Smooth muscle cell (in vitro differentiated cells): ENCODE measurements around the gene PCBP3. TPM values are rescaled to one million over a fixed set of nuclear protein-coding genes. Genes with fewer than 3 reads are reported as not detected.
"Not testable (repeated sequence)": the region's sequence is repeated elsewhere in the genome, so short reads cannot be mapped to it uniquely, and the experiment has no call there.

ENCODE experiments used
- DNase-seq: peaks from one replicate; lab custom pipeline; 2025; ENCODE audit not compliant: unreplicated experiment; lab: John Stamatoyannopoulos, UW
- H2AFZ ChIP-seq: fragments of 200-600 bp; sonication (generic); 2 replicates; pipeline ENCODE4 v1.6.0; 2016; ENCODE audit warnings: antibody characterized with exemption, low read depth, mild to moderate bottlenecking
- H3F3A ChIP-seq: fragments of 200-600 bp; sonication (generic); 2 replicates; pipeline ENCODE4 v1.6.0; 2017; ENCODE audit warnings: antibody characterized with exemption, low read depth
- H3K27ac ChIP-seq: fragments of 200-600 bp; sonication (generic); 2 replicates; pipeline ENCODE4 v1.5.1; 2016; ENCODE audit warnings: low read depth, mild to moderate bottlenecking
- H3K27me3 ChIP-seq: fragments of 200-600 bp; sonication (generic); 2 replicates; pipeline ENCODE4 v1.6.1; 2016; ENCODE audit warnings: low read depth, mild to moderate bottlenecking
- H3K36me3 ChIP-seq: fragments of 200-600 bp; sonication (generic); 2 replicates; pipeline ENCODE4 v1.5.1; 2016; ENCODE audit warnings: low read depth
- H3K4me1 ChIP-seq: fragments of 200-600 bp; sonication (generic); 2 replicates; pipeline ENCODE4 v1.5.1; 2016; ENCODE audit warnings: low read depth
- H3K4me2 ChIP-seq: fragments of 200-600 bp; sonication (generic); 2 replicates; pipeline ENCODE4 v1.6.0; 2016; ENCODE audit warnings: mild to moderate bottlenecking
- H3K4me3 ChIP-seq: fragments of 200-600 bp; sonication (generic); 2 replicates; pipeline ENCODE4 v1.5.1; 2016; ENCODE audit warnings: mild to moderate bottlenecking
- H3K79me2 ChIP-seq: fragments of 200-600 bp; sonication (generic); 2 replicates; pipeline ENCODE4 v1.6.0; 2016; ENCODE audit warnings: low read depth, mild to moderate bottlenecking
- H3K9ac ChIP-seq: fragments of 200-600 bp; sonication (generic); 2 replicates; pipeline ENCODE4 v1.6.0; 2016; ENCODE audit warnings: low read depth
- H3K9me3 ChIP-seq: fragments of 200-600 bp; sonication (generic); replicated peaks from 2 replicates; pipeline ENCODE4 v1.5.1; 2016; ENCODE audit warnings: low read depth
- H4K20me1 ChIP-seq: fragments of 200-600 bp; sonication (generic); 2 replicates; pipeline ENCODE4 v1.6.0; 2016; ENCODE audit warnings: low read depth
- WGBS: methylation state at CpG from one replicate; pipeline ENCODE4 v1.1.7; 2016; ENCODE audit warnings: low lambda C conversion rate; 5-methylcytosine and 5-hydroxymethylcytosine counted together
- polyA plus RNA-seq: library from polyadenylated mRNA; unstranded; fragments of >200 nt; fragmentation: Nextera tagmentation; extraction: Ambion mirVana; gene quantifications from 2 replicates; pipeline ENCODE4 v1.2.1, GENCODE V29; 2016
- total RNA-seq: library from RNA; depleted of rRNA; stranded (reverse); fragments of >200 nt; gene quantifications from 2 replicates; pipeline ENCODE4 v1.2.3, GENCODE V29; 2014
- TF ChIP-seq, protein P1 (sequence below): fragments of 200-600 bp; sonication (generic); IDR thresholded peaks from 2 replicates; pipeline ENCODE4 v1.5.1; 2017; ENCODE audit warnings: borderline replicate concordance, mild to moderate bottlenecking, antibody characterized with exemption; ENCODE audit not compliant: insufficient read depth, poor library complexity, severe bottlenecking

Gene PCBP3
- total and polyA plus RNA-seq, 2 experiments from 2014 or later: 8.9 to 23.1 TPM

DNA sequence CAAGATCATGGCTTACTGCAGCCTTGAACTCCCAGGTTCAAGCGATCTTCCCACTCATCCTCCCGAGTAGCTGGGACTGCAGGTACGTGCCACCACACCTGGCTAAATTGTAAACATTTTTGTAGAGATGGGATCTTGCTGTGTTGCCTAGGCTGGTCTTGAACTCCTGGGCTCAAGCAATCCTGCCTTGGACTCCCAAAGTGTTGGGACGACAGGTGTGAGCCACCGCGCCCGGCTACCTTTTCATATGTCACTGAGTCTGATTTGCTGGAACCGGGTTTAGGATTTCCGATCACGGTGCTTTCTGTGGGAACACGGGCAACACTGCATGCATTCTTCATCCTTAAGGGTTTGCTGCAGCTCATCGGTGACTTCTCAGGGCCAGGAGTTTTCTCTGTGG, 32.2 kb upstream of the PCBP3 start:
- Histone ChIP-seq H2AFZ (no peak overlapping the region), H4K20me1 (no peaks in the 10 kb centered on the region), H3K36me3 (no peaks in the 10 kb centered on the region), H3K9ac (no peak overlapping the region), H3K9me3 (no peaks in the 10 kb centered on the region), H3K27ac (no peak overlapping the region), H3K4me1 (no peaks in the 10 kb centered on the region), H3K4me3 (no peak overlapping the region), H3K79me2 (no peaks in the 10 kb centered on the region), H3K4me2 (no peak overlapping the region), H3K27me3 (peaks cover 3% of the 10 kb centered on the region), H3F3A (no peaks in the 10 kb centered on the region)
- 86% methylated on average over 12 of the region's 12 CpGs for WGBS
- TF ChIP-seq, protein P1, sequence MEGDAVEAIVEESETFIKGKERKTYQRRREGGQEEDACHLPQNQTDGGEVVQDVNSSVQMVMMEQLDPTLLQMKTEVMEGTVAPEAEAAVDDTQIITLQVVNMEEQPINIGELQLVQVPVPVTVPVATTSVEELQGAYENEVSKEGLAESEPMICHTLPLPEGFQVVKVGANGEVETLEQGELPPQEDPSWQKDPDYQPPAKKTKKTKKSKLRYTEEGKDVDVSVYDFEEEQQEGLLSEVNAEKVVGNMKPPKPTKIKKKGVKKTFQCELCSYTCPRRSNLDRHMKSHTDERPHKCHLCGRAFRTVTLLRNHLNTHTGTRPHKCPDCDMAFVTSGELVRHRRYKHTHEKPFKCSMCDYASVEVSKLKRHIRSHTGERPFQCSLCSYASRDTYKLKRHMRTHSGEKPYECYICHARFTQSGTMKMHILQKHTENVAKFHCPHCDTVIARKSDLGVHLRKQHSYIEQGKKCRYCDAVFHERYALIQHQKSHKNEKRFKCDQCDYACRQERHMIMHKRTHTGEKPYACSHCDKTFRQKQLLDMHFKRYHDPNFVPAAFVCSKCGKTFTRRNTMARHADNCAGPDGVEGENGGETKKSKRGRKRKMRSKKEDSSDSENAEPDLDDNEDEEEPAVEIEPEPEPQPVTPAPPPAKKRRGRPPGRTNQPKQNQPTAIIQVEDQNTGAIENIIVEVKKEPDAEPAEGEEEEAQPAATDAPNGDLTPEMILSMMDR: no peak
- no peak for DNase-seq

DNA sequence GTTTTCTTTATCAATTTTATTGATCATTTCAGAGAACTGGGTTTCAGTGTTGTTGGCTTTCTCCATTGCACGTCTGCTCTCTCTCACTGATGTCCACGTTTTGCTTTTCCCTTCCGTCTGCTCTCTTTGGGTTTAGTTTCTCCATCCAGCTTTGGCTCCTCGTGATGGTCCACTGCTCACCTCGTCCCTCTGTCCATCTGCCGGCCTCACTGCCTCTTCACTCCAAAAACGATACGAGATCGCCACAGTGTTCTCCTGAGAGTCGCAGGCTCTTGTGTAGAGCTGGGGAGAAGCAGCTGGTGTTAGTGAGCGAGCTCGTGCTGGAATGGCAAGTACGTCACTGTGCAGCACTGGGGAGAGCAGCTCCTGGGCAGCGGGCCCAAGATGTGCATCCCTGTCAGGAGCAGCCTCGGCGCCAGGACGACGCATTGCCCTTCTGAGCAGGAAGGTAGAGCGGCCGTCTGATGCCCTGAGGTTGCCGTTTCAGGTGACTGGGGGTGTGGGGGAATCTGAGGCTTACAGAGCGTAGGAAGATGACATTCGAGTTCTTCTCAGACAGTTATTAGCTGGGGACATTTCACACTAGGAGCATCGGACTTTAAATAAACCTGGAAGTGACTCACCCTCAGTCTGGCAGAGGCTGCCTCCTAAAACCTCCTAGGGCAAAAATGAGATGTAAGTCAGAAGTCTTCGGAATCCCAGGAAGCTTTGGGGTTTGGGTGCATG, 31.4 kb upstream of the PCBP3 start:
- no peaks in the 10 kb centered on the region for H3F3A ChIP-seq
- H3K4me1 ChIP-seq: peaks cover under 1% of the 10 kb centered on the region
- H4K20me1 ChIP-seq: no peaks in the 10 kb centered on the region
- no peak overlapping the region for H3K9ac ChIP-seq
- H3K27ac ChIP-seq: peak overlapping the region; percentile 69
- H3K9me3 ChIP-seq: no peaks in the 10 kb centered on the region
- no peak for DNase-seq
- peaks cover 3% of the 10 kb centered on the region for H3K27me3 ChIP-seq
- H3K79me2 ChIP-seq: no peaks in the 10 kb centered on the region
- WGBS: 78% methylated on average over 25 of the region's 25 CpGs
- no peak overlapping the region for H2AFZ ChIP-seq
- H3K4me2 ChIP-seq: peak overlapping the region; percentile 61
- H3K4me3 ChIP-seq: no peak overlapping the region
- no peaks in the 10 kb centered on the region for H3K36me3 ChIP-seq
- TF ChIP-seq, protein P1: no peak

DNA sequence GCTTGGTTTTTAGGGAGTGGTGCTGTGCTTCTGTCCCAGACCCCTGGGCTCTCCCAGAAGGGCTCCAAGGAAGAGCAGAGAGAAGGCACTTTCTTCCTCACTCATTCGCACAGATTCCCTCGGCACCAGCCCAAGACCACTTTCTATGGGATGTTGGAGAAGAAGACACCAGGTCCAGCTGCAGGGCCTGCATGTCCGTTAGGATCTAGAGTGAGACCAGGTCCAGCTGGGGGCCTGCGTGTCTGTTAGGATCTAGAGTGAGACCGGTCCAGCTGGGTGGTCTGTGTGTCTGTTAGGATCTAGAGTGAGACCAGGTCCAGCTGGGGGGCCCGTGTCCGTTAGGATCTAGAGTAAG, 30.9 kb upstream of the PCBP3 start:
- not testable (repeated sequence) for DNase-seq, H4K20me1 ChIP-seq, H3K27me3 ChIP-seq, H3K79me2 ChIP-seq, H3K9ac ChIP-seq, H3F3A ChIP-seq, H3K4me1 ChIP-seq, H3K9me3 ChIP-seq, H2AFZ ChIP-seq, H3K4me3 ChIP-seq, H3K36me3 ChIP-seq
- H3K4me2 ChIP-seq: peak overlapping the region; percentile 61
- 96% methylated on average over 7 of the region's 7 CpGs for whole genome bisulfite sequencing
- peak overlapping the region; percentile 69 for H3K27ac ChIP-seq

DNA sequence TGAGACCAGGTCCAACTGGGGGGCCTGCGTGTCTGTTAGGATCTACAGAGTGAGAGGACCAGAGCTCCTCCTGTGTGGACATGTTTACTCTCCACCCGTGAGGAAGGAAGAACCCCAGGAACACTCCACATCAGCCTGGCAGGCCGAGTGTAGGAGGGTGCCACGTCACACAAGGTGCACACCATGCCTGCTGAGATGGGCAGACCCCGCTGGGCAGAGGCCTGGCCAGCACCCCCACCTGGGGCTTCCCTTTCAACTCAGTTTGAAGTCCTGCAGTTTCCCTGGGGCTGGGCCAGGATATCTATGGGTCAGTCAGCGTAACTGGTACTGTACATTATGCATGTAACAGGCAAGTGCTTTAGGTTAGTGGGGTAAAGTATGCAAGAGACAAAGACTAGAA, 30.1 kb upstream of the PCBP3 start:
- H3K27ac ChIP-seq: peak overlapping the region; percentile 9
- H3K36me3 ChIP-seq: no peaks in the 10 kb centered on the region
- H3K4me3 ChIP-seq: no peak overlapping the region
- peaks cover 7% of the 10 kb centered on the region for H3F3A ChIP-seq
- H3K9me3 ChIP-seq: no peaks in the 10 kb centered on the region
- H3K9ac ChIP-seq: no peak overlapping the region
- DNase-seq: no peak
- H3K79me2 ChIP-seq: no peaks in the 10 kb centered on the region
- whole genome bisulfite sequencing: 93% methylated on average over 6 of the region's 6 CpGs
- TF ChIP-seq, protein P1: no peak
- H4K20me1 ChIP-seq: no peaks in the 10 kb centered on the region
- no peaks in the 10 kb centered on the region for H3K27me3 ChIP-seq
- no peak overlapping the region for H2AFZ ChIP-seq
- H3K4me1 ChIP-seq: peaks cover 11% of the 10 kb centered on the region
- no peak overlapping the region for H3K4me2 ChIP-seq
